DND-41 (cell line): ENCODE results near the gene RRP9.

Source experiments
- ATAC-seq: fragments of 200-7000 bp; cut with Tn5 transposase; 3 replicates; pipeline ENCODE4 v1.9.1; 2021; ENCODE audit warnings: low read depth; ENCODE audit not compliant: insufficient read depth
- DNase-seq: peaks from one replicate; pipeline ENCODE4 v3.0.0-alpha.2; 2020
- H2AFZ ChIP-seq: 2 replicates; pipeline ENCODE4 v1.6.0; 2012; ENCODE audit warnings: low read depth, low read length
- H3K27ac ChIP-seq: 2 replicates; pipeline ENCODE4 v1.5.1; 2012; ENCODE audit warnings: low read length, inconsistent platforms
- H3K27me3 ChIP-seq: fragments of 200-600 bp; sonication (generic); 2 replicates; pipeline ENCODE4 v1.6.0; 2012; ENCODE audit warnings: low read length, mild to moderate bottlenecking, inconsistent platforms; ENCODE audit not compliant: insufficient read depth, poor library complexity
- H3K36me3 ChIP-seq: 2 replicates; pipeline ENCODE4 v1.5.1; 2012; ENCODE audit warnings: low read length, inconsistent platforms; ENCODE audit not compliant: insufficient read depth
- H3K4me1 ChIP-seq: 2 replicates; pipeline ENCODE4 v1.5.1; 2012; ENCODE audit warnings: mild to moderate bottlenecking, low read length; ENCODE audit not compliant: insufficient read depth
- H3K4me2 ChIP-seq: 2 replicates; pipeline ENCODE4 v1.6.0; 2012; ENCODE audit warnings: mild to moderate bottlenecking, moderate library complexity, low read length, inconsistent platforms; ENCODE audit not compliant: insufficient read depth
- H3K4me3 ChIP-seq, 2 experiments: fragments of 200-600 bp in 1 of 2; shearing (Covaris generic) in 1 of 2; 2 replicates each; pipeline ENCODE4 v1.5.1; 2012 to 2016; ENCODE audit warnings: inconsistent platforms in 2 of 2, low read length in 2 of 2, mild to moderate bottlenecking in 2 of 2, low read depth in 1 of 2, moderate library complexity in 1 of 2
- H3K79me2 ChIP-seq: 2 replicates; pipeline ENCODE4 v1.6.0; 2012; ENCODE audit warnings: low read length, inconsistent platforms; ENCODE audit not compliant: insufficient read depth
- H3K9ac ChIP-seq: 2 replicates; pipeline ENCODE4 v1.6.0; 2012; ENCODE audit warnings: low read depth, mild to moderate bottlenecking, inconsistent platforms, low read length, moderate library complexity
- H3K9me3 ChIP-seq: 2 replicates; pipeline ENCODE4 v1.5.1; 2012; ENCODE audit warnings: low read length, moderate library complexity, mild to moderate bottlenecking, inconsistent platforms; ENCODE audit not compliant: insufficient read depth, severe bottlenecking
- H4K20me1 ChIP-seq: 2 replicates; pipeline ENCODE4 v1.6.0; 2012; ENCODE audit warnings: low read length; ENCODE audit not compliant: insufficient read depth
- CTCF ChIP-seq: IDR thresholded peaks from 2 replicates; pipeline ENCODE4 v1.5.1; 2012; ENCODE audit warnings: borderline replicate concordance, low read length, moderate library complexity, mild to moderate bottlenecking; ENCODE audit not compliant: poor library complexity, severe bottlenecking; ENCODE audit errors: extremely low read depth
- EZH2 ChIP-seq: IDR thresholded peaks from 3 replicates; pipeline ENCODE4 v1.6.1; 2012; ENCODE audit warnings: borderline replicate concordance, low read depth, mild to moderate bottlenecking, moderate library complexity, low read length, inconsistent platforms; ENCODE audit not compliant: severe bottlenecking

The RRP9 gene

GRCh38 chr3:51961011-51961410 lies 19.3 kb upstream of the RRP9 start:
- DNase-seq (no peak), ATAC-seq (no peak)
- Histone ChIP-seq H3K9me3 (no peaks in the 10 kb centered on the region), H2AFZ (no peak overlapping the region), H3K4me3 (no peak overlapping the region), H3K79me2 (no peaks in the 10 kb centered on the region), H3K27ac (no peak overlapping the region), H3K36me3 (no peaks in the 10 kb centered on the region), H3K9ac (no peak overlapping the region), H4K20me1 (no peaks in the 10 kb centered on the region), H3K4me2 (no peak overlapping the region), H3K27me3 (no peaks in the 10 kb centered on the region), H3K4me1 (peaks cover under 1% of the 10 kb centered on the region; the same call in 1 of the 2 replicates)
- TF ChIP-seq EZH2 (no peak), CTCF (no peak)

- Histone ChIP-seq H3K27ac (no peak overlapping the region), H3K4me1 (no peaks in the 10 kb centered on the region), H3K9me3 (no peaks in the 10 kb centered on the region), H3K36me3 (no peaks in the 10 kb centered on the region), H3K4me3 (no peak overlapping the region), H3K4me2 (no peak overlapping the region), H3K79me2 (no peaks in the 10 kb centered on the region), H4K20me1 (no peaks in the 10 kb centered on the region), H2AFZ (no peak overlapping the region), H3K9ac (no peak overlapping the region), H3K27me3 (no peaks in the 10 kb centered on the region)
- TF ChIP-seq CTCF = no peak
- TF ChIP-seq EZH2 = no peak
- no peak for DNase-seq
- ATAC-seq = no peak
These were observed 18.7 kb upstream of the RRP9 start for GRCh38 chr3:51960386-51960785.

- TF ChIP-seq EZH2 (no peak), CTCF (no peak)
- no peaks in the 10 kb centered on the region for H4K20me1 ChIP-seq
- no peak overlapping the region for H2AFZ ChIP-seq
- no peaks in the 10 kb centered on the region for H3K36me3 ChIP-seq
- H3K27me3 ChIP-seq = no peaks in the 10 kb centered on the region
- H3K4me1 ChIP-seq = no peaks in the 10 kb centered on the region
- ATAC-seq = no peak
- no peak overlapping the region for H3K4me3 ChIP-seq
- H3K9me3 ChIP-seq = no peaks in the 10 kb centered on the region
- H3K9ac ChIP-seq = no peak overlapping the region
- DNase-seq = no peak
- no peak overlapping the region for H3K4me2 ChIP-seq
- no peak overlapping the region for H3K27ac ChIP-seq
- H3K79me2 ChIP-seq = no peaks in the 10 kb centered on the region
These were observed 17.9 kb upstream of the RRP9 start for GRCh38 chr3:51959651-51960050.
